HepG2 (cell line): Measurements from ENCODE around the gene LRRC45. TPM values are rescaled to one million over a fixed set of nuclear protein-coding genes. Genes with fewer than 3 reads are reported as not detected.
A peak's percentile ranks its signal among the peaks of the same experiment; 100 is the strongest.

Experiments used
- HDAC6 ChIP-seq: fragments of 200-600 bp; sonication (generic); IDR thresholded peaks from 2 replicates; pipeline ENCODE4 v1.7.0; 2017; ENCODE audit warnings: mild to moderate bottlenecking, antibody characterized with exemption, low read length, low read depth
- HHEX ChIP-seq: IDR thresholded peaks from 2 replicates; pipeline ENCODE4 v1.6.1; 2016; ENCODE audit warnings: control low read depth
- POGK ChIP-seq: sonication (generic); formaldehyde crosslinking; conservative IDR thresholded peaks from 2 replicates; pipeline ENCODE4 v1.8.0; 2022; ENCODE audit warnings: mild to moderate bottlenecking, moderate library complexity, missing genetic modification reagents
- PRDM10 ChIP-seq: sonication (generic); formaldehyde crosslinking; IDR thresholded peaks from 2 replicates; pipeline ENCODE4 v1.4.0; 2020; ENCODE audit warnings: low read depth, missing genetic modification reagents
- RBM22 ChIP-seq: fragments of 200-400 bp; formaldehyde crosslinking; optimal IDR thresholded peaks from 2 replicates; pipeline ENCODE3; 2017; ENCODE audit warnings: mild to moderate bottlenecking, low read length, moderate library complexity
- RFX3 ChIP-seq: IDR thresholded peaks from 2 replicates; pipeline ENCODE4 v1.6.1; 2016; ENCODE audit warnings: missing biosample characterization, missing genetic modification reagents
- ZBTB40 ChIP-seq, 2 experiments: fragments of 450-650 bp in 1 of 2; sonication (generic) in 1 of 2; formaldehyde crosslinking in 1 of 2; IDR thresholded peaks; 2 replicates each; pipeline versions ENCODE4 v1.6.1 to v1.8.0; 2016 to 2022; ENCODE audit warnings: antibody characterized with exemption in 1 of 2, mild to moderate bottlenecking in 1 of 2, missing genetic modification reagents in 1 of 2
- ZFP36L1 ChIP-seq: sonication (generic); formaldehyde crosslinking; IDR thresholded peaks from 2 replicates; pipeline ENCODE4 v1.8.0; 2022; ENCODE audit warnings: mild to moderate bottlenecking, missing genetic modification reagents, moderate library complexity
- ZNF558 ChIP-seq: sonication (generic); formaldehyde crosslinking; IDR thresholded peaks from 2 replicates; pipeline ENCODE4 v1.9.0; 2022; ENCODE audit warnings: mild to moderate bottlenecking, missing genetic modification reagents, borderline replicate concordance
- ZNF607 ChIP-seq: sonication (generic); formaldehyde crosslinking; IDR thresholded peaks from 2 replicates; pipeline ENCODE4 v1.5.1; 2020; ENCODE audit warnings: missing genetic modification reagents, mild to moderate bottlenecking, borderline replicate concordance
- polyA plus RNA-seq, 8 experiments: library from polyadenylated mRNA; depleted of rRNA in 3 of 8; stranded (reverse) in 7 of 8; unstranded in 1 of 8; fragments of >200 nt; fragmentation: Illumina TruSeq in 4 of 8; extraction: Trizol in 4 of 8; gene quantifications; 2 replicates each; pipeline versions ENCODE4 v1.2.1 to v1.2.3, GENCODE V29; 2011 to 2016; ENCODE audit warnings: low read depth in 4 of 8, missing spikeins in 1 of 8, mixed read lengths in 1 of 8; ENCODE audit not compliant: insufficient read depth in 1 of 8
- total RNA-seq, 5 experiments: library from RNA; depleted of rRNA; stranded (reverse); fragments of >200 nt; fragmentation: Illumina TruSeq; extraction: Trizol; gene quantifications; 2 replicates each; pipeline ENCODE4 v1.2.3, GENCODE V29; 2016; ENCODE audit warnings: low read depth in 1 of 5

The LRRC45 gene
- total and polyA plus RNA-seq, 2 of the 13 experiments (the other 11 are each of a cell fraction or from before 2014, with no cell fraction given): 11.6 to 48.1 TPM

GRCh38 chr17:82056729-82057621, 33.9 kb downstream of the LRRC45 start (continued):
- no peak for TF ChIP-seq HDAC6
- TF ChIP-seq HHEX: no peak
- TF ChIP-seq ZFP36L1 (CRISPR knock-in tag): no peak
- TF ChIP-seq RFX3 (CRISPR knock-in tag): no peak
- TF ChIP-seq POGK (CRISPR knock-in tag): peak; percentile 17; the same call in 1 of the 2 replicates
- no peak for TF ChIP-seq RBM22
- TF ChIP-seq ZBTB40 (IDR thresholded peaks at IDR 0.05): no peak
- peak; percentile 57; the same call in 1 of the 2 replicates for TF ChIP-seq ZBTB40 (CRISPR knock-in tag; IDR thresholded peaks at IDR 0.05)
- TF ChIP-seq ZNF607 (CRISPR knock-in tag): peak; percentile 83; the same call in 1 of the 2 replicates
- peak; percentile 70 for TF ChIP-seq ZNF558 (CRISPR knock-in tag)
- TF ChIP-seq PRDM10: no peak
